Measurements from ENCODE around the gene SH2B2. TPM values are rescaled to one million over a fixed set of nuclear protein-coding genes. Genes with fewer than 3 reads are reported as not detected.

The SH2B2 gene
- total RNA-seq, 1 donor from 2014 or later = 13.2 TPM

DNA sequence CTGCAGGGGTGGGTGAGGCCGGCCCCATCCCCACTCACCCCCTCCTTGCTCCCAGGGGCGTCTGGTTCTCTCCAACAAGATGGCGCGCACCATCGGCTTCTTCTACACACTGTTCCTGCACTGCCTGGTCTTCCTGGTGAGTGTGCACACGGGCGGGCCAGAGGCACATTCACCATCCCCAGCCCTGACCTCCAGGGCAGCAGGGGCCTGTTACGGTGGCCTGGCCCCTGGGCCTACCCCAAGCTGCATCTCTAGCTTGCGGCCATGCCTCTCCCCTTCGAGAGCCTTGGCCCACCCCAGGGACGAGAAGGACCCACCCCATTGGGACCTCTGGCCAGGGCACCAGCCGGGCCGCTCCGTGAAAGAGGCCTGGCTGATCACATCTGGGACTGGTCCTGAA, 4.9 kb upstream of the SH2B2 start:
- TF ChIP-seq, protein P1, sequence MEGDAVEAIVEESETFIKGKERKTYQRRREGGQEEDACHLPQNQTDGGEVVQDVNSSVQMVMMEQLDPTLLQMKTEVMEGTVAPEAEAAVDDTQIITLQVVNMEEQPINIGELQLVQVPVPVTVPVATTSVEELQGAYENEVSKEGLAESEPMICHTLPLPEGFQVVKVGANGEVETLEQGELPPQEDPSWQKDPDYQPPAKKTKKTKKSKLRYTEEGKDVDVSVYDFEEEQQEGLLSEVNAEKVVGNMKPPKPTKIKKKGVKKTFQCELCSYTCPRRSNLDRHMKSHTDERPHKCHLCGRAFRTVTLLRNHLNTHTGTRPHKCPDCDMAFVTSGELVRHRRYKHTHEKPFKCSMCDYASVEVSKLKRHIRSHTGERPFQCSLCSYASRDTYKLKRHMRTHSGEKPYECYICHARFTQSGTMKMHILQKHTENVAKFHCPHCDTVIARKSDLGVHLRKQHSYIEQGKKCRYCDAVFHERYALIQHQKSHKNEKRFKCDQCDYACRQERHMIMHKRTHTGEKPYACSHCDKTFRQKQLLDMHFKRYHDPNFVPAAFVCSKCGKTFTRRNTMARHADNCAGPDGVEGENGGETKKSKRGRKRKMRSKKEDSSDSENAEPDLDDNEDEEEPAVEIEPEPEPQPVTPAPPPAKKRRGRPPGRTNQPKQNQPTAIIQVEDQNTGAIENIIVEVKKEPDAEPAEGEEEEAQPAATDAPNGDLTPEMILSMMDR (IDR thresholded peaks at IDR 0.05) = no peak
- DNase-seq = no peak
- Histone ChIP-seq H3K36me3 (no peaks in the 10 kb centered on the region), H3K27ac (no peak overlapping the region), H3K27me3 (no peaks in the 10 kb centered on the region), H3K4me1 (peaks cover 21% of the 10 kb centered on the region), H3K9me3 (no peaks in the 10 kb centered on the region), H3K4me3 (no peak overlapping the region)
- no peak for ATAC-seq
- intact Hi-C loops (cut with DNase I) = loop anchor here (5.0 kb wide), 1 partner anchor 111 kb away; no protein-coding TSS in a partner anchor

GRCh38 chr7:102282465-102283362, 4.0 kb upstream of the SH2B2 start:
- no peaks in the 10 kb centered on the region for H3K27me3 ChIP-seq
- peaks cover 22% of the 10 kb centered on the region for H3K4me1 ChIP-seq
- TF ChIP-seq, protein P1 (IDR thresholded peaks at IDR 0.05) = no peak
- intact Hi-C loops (cut with DNase I) = loop anchor here (5.0 kb wide), 1 partner anchor 110 kb away; no protein-coding TSS in a partner anchor
- DNase-seq (no peak), ATAC-seq (no peak)
- H3K27ac ChIP-seq = no peak overlapping the region
- H3K4me3 ChIP-seq = no peak overlapping the region
- H3K36me3 ChIP-seq = no peaks in the 10 kb centered on the region
- no peaks in the 10 kb centered on the region for H3K9me3 ChIP-seq

- DNase-seq = no peak
- Histone ChIP-seq H3K36me3 (no peaks in the 10 kb centered on the region), H3K27me3 (no peaks in the 10 kb centered on the region), H3K4me1 (peaks cover 27% of the 10 kb centered on the region), H3K27ac (no peak overlapping the region), H3K4me3 (no peak overlapping the region), H3K9me3 (no peaks in the 10 kb centered on the region)
- ATAC-seq = no peak
- intact Hi-C loops (cut with DNase I) = loop anchor here (5.0 kb wide), 1 partner anchor 109 kb away; no protein-coding TSS in a partner anchor
- TF ChIP-seq, protein P1 (IDR thresholded peaks at IDR 0.05) = no peak
Measured at GRCh38 chr7:102283477-102284189, 3.0 kb upstream of the SH2B2 start.

- Histone ChIP-seq H3K27me3 (no peaks in the 10 kb centered on the region), H3K4me1 (peaks cover 25% of the 10 kb centered on the region), H3K4me3 (no peak overlapping the region), H3K9me3 (no peaks in the 10 kb centered on the region), H3K36me3 (no peaks in the 10 kb centered on the region), H3K27ac (no peak overlapping the region)
- intact Hi-C loops (cut with DNase I) = loop anchor here (5.0 kb wide), 1 partner anchor 108 kb away; no protein-coding TSS in a partner anchor
- DNase-seq = no peak
- TF ChIP-seq, protein P1 (IDR thresholded peaks at IDR 0.05) = no peak
- ATAC-seq = no peak
Measured at GRCh38 chr7:102284399-102284798, 2.3 kb upstream of the SH2B2 start.

DNA sequence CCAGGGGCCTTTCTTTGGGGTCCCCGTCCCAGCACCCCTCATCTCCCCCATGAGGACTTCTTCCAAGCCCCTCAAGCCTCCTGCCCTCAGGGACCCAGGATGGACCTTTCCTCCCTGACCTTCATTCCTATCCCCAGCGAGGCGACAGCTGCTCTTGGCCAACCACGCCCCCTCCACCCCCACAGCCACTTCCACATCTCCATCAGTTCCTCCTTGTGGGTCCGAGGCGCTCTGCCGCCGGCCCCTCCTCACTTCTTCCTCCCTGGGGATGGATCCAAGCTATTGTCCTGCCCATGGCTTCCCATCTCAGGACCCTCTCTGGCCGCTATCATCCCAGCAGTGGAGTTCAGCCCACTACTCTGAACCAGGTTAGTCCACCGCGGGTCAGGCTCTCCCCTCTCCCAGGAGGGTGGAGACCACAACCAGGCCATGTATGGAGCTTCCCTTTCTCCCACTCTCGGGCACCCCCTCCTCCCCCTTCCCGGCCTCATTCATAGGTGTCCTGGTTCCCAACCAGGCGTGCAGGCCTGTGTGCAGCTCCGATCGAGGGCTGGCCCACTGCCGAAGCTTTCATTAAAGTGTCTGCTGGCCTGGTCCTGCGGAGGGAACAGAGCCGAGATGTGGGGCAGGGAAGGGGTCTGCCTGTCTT, 1.7 kb upstream of the SH2B2 start:
- ATAC-seq (peak; percentile 40), DNase-seq (peak; percentile 89)
- TF ChIP-seq, protein P1 (IDR thresholded peaks at IDR 0.05) = no peak
- H3K4me1 ChIP-seq = peaks cover 22% of the 10 kb centered on the region
- H3K27ac ChIP-seq = peak overlapping the region; percentile 96
- intact Hi-C loops (cut with DNase I) = loop anchor here (5.0 kb wide), 1 partner anchor 107 kb away; no protein-coding TSS in a partner anchor
- no peaks in the 10 kb centered on the region for H3K36me3 ChIP-seq
- H3K27me3 ChIP-seq = no peaks in the 10 kb centered on the region
- H3K9me3 ChIP-seq = no peaks in the 10 kb centered on the region
- H3K4me3 ChIP-seq = peak overlapping the region; percentile 79

Data from upper lobe of right lung (tissue), 1 donor.